ENCODE data around the gene GNE.

GRCh38 chr9:36268007-36268427 lies 9.8 kb upstream of the GNE start:
- TF ChIP-seq POLR2A (IDR thresholded peaks at IDR 0.05), result no peak
- TF ChIP-seq, protein P1, sequence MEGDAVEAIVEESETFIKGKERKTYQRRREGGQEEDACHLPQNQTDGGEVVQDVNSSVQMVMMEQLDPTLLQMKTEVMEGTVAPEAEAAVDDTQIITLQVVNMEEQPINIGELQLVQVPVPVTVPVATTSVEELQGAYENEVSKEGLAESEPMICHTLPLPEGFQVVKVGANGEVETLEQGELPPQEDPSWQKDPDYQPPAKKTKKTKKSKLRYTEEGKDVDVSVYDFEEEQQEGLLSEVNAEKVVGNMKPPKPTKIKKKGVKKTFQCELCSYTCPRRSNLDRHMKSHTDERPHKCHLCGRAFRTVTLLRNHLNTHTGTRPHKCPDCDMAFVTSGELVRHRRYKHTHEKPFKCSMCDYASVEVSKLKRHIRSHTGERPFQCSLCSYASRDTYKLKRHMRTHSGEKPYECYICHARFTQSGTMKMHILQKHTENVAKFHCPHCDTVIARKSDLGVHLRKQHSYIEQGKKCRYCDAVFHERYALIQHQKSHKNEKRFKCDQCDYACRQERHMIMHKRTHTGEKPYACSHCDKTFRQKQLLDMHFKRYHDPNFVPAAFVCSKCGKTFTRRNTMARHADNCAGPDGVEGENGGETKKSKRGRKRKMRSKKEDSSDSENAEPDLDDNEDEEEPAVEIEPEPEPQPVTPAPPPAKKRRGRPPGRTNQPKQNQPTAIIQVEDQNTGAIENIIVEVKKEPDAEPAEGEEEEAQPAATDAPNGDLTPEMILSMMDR (IDR thresholded peaks at IDR 0.05), result no peak
